Endothelial cell of umbilical vein (primary cell): ENCODE data around the gene TAX1BP3. TPM values are rescaled to one million over a fixed set of nuclear protein-coding genes. Genes with fewer than 3 reads are reported as not detected.
A peak's percentile ranks its signal among the peaks of the same experiment; 100 is the strongest.

Source experiments
- BruUV-seq: library from RNA; stranded (reverse); fragments of 400-500 nt; replicated peaks from 2 replicates; lab custom pipeline; 2021; lab: Mats Ljungman, UMichigan
- CTCF ChIA-PET: fragments of 300-600, 350-600 bp; sonication (Branson Sonifier 250); formaldehyde crosslinking; loops from one replicate; lab custom pipeline; 2021; ENCODE audit warnings: antibody characterized with exemption, inconsistent platforms; lab: Charles Lee
- POLR2A ChIA-PET: fragments of 300-600, 350-600 bp; sonication (Branson Sonifier 250); formaldehyde crosslinking; loops from one replicate; lab custom pipeline; 2021; ENCODE audit warnings: antibody characterized with exemption, inconsistent platforms; lab: Charles Lee
- DNase-seq: peaks from one replicate; pipeline ENCODE4 v3.0.0-alpha.2; 2011; ENCODE audit warnings: low read depth, low spot score
- FAIRE-seq: peaks from 2 replicates; lab custom pipeline; 2011; peaks lifted over from hg19 to GRCh38; lab: Jason Lieb, UNC
- H2AFZ ChIP-seq: 2 replicates; pipeline ENCODE4 v1.6.0; 2012; ENCODE audit warnings: low read depth, low read length, control low read depth, inconsistent platforms
- H3K27ac ChIP-seq: 2 replicates; pipeline ENCODE4 v1.5.1; 2011; ENCODE audit warnings: low read depth, mild to moderate bottlenecking, control low read depth, low read length, moderate library complexity; ENCODE audit not compliant: insufficient read depth
- H3K27me3 ChIP-seq, 2 experiments: 2 replicates each; pipeline versions ENCODE4 v1.6.0 to v1.6.1; 2011; ENCODE audit warnings: low read length in 2 of 2, mixed read lengths in 1 of 2; ENCODE audit not compliant: control insufficient read depth in 2 of 2, insufficient read depth in 2 of 2
- H3K36me3 ChIP-seq, 2 experiments: 2 replicates in 1 of 2; 3 replicates in 1 of 2; pipeline ENCODE4 v1.5.1; 2011; ENCODE audit warnings: low read length in 2 of 2, mild to moderate bottlenecking in 1 of 2, moderate library complexity in 1 of 2; ENCODE audit not compliant: control insufficient read depth in 2 of 2, insufficient read depth in 2 of 2; ENCODE audit errors: extremely low read depth in 1 of 2
- H3K4me1 ChIP-seq: 3 replicates; pipeline ENCODE4 v1.5.1; 2011; ENCODE audit warnings: mild to moderate bottlenecking, low read length; ENCODE audit not compliant: control insufficient read depth, insufficient read depth; ENCODE audit errors: extremely low read depth
- H3K4me2 ChIP-seq: 2 replicates; pipeline ENCODE4 v1.6.1; 2011; ENCODE audit warnings: low read length, control low read depth, mixed read lengths; ENCODE audit not compliant: insufficient read depth
- H3K4me3 ChIP-seq, 3 experiments: fragments of 200-600 bp in 1 of 3; sonication (generic), shearing (Covaris generic) in 1 of 3; replicated peaks in 1 of 3; 2 replicates each; pipeline ENCODE4 v1.5.1; 2011 to 2016; ENCODE audit warnings: control low read depth in 3 of 3, low read length in 3 of 3, mild to moderate bottlenecking in 2 of 3, inconsistent platforms in 1 of 3, low read depth in 1 of 3, moderate library complexity in 1 of 3; ENCODE audit not compliant: insufficient read depth in 1 of 3
- H3K79me2 ChIP-seq: 2 replicates; pipeline ENCODE4 v1.6.0; 2012; ENCODE audit warnings: low read length, inconsistent platforms; ENCODE audit not compliant: control insufficient read depth, insufficient read depth
- H3K9ac ChIP-seq: replicated peaks from 2 replicates; pipeline ENCODE3; 2011; ENCODE audit warnings: low read length, control low read depth; ENCODE audit not compliant: insufficient read depth; ENCODE audit errors: extremely low read depth
- H3K9me1 ChIP-seq: replicated peaks from 3 replicates; pipeline ENCODE4 v1.6.0; 2011; ENCODE audit warnings: mild to moderate bottlenecking, low read length; ENCODE audit not compliant: control insufficient read depth, insufficient read depth; ENCODE audit errors: extremely low read depth
- H3K9me3 ChIP-seq: replicated peaks from 2 replicates; pipeline ENCODE4 v1.5.1; 2012; ENCODE audit warnings: low read length, inconsistent platforms; ENCODE audit not compliant: control insufficient read depth, insufficient read depth
- H4K20me1 ChIP-seq: replicated peaks from 2 replicates; pipeline ENCODE3; 2011; ENCODE audit warnings: mild to moderate bottlenecking, low read length; ENCODE audit not compliant: control insufficient read depth, insufficient read depth; ENCODE audit errors: extremely low read depth
- EZH2 ChIP-seq: IDR thresholded peaks from 2 replicates; pipeline ENCODE4 v1.6.1; 2012; ENCODE audit warnings: borderline replicate concordance, low read depth, mild to moderate bottlenecking, moderate library complexity, low read length, inconsistent platforms; ENCODE audit not compliant: severe bottlenecking
- JUN ChIP-seq: IDR thresholded peaks from 2 replicates; pipeline ENCODE4 v1.6.1; 2011; ENCODE audit warnings: borderline replicate concordance, low read depth; ENCODE audit not compliant: insufficient read length, insufficient read depth
- POLR2A ChIP-seq: IDR thresholded peaks from 2 replicates; pipeline ENCODE4 v1.6.1; 2012; ENCODE audit warnings: low read depth, mild to moderate bottlenecking, control low read depth, low read length
- dilution Hi-C: fragments of 300-500 bp; cut with MboI; formaldehyde crosslinking; loops from one replicate; pipeline ENCODE4 v1.15.0; 2019; ENCODE audit warnings: low sequenced_read_pairs; ENCODE audit not compliant: extremely low pct_ligation_motif_present
- intact Hi-C: fragments of 100-400 bp; cut with micrococcal nuclease; formaldehyde crosslinking; loops from one replicate; pipeline ENCODE4 v1.10.0; 2022
- polyA plus RNA-seq, 4 experiments: library from polyadenylated mRNA; depleted of rRNA in 3 of 4; stranded (reverse) in 3 of 4; unstranded in 1 of 4; fragments of >200 nt; gene quantifications; 2 replicates each; pipeline versions ENCODE4 v1.2.1 to v1.2.3, GENCODE V29; 2011 to 2012; ENCODE audit warnings: missing spikeins in 1 of 4
- total RNA-seq: library from RNA; stranded (reverse); gene quantifications from 2 replicates; pipeline ENCODE4 v1.2.3, GENCODE V29; 2021
- TF ChIP-seq, protein P1 (sequence below), 2 donors: IDR thresholded peaks; 1 replicate in 1 of 2; 2 replicates in 1 of 2; pipeline ENCODE4 v1.5.1; 2011; ENCODE audit warnings: low read length in 2 of 2, mild to moderate bottlenecking in 2 of 2, moderate library complexity in 2 of 2, control low read depth in 1 of 2, inconsistent platforms in 1 of 2, low read depth in 1 of 2; ENCODE audit not compliant: insufficient read depth in 1 of 2; ENCODE audit errors: extremely low read depth in 1 of 2
- TF ChIP-seq, protein P2 (sequence below): IDR thresholded peaks from 2 replicates; pipeline ENCODE4 v1.6.1; 2011; ENCODE audit not compliant: insufficient read depth, insufficient read length

Gene TAX1BP3
- total and polyA plus RNA-seq, 2 donors (not counting 3 experiments of a cell fraction or from before 2014, with no cell fraction given) = 254 to 315 TPM

DNA sequence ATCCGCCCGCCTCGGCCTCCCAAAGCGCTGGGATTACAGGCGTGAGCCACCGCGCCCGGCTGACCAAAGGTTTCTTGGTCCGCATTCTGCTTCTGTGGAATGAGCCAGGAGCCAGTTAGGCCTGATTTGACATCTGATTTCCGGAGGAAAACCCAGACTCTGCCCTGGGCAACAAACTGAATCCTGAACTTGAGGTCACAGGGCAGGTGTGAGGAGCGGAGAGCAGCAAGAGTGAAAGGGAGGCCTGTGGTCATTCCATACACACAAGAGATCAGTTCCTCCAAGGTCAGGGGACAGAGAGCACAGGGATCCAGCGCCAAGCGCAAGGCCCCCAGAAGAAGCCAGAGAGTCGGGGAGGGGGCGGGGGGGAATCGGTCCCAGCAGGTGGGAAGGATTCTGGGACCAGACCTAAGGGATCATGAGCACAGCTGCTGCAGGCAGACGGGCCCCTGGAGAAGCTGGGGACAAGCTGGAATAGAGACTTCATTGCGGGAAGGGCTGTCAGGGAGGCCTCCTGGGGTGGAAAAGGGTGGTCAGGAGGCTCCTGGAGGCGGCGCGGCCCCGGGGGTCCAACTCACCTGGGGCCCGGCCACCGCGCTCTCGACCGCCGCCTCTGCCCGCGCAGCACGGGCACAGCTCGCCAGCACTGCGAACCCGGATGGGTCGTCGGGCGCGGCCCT lies 32.8 kb downstream of the TAX1BP3 start:
- intact Hi-C loops = loop anchor here (1.0 kb wide), 1 partner anchor 33 kb away; the partner anchor contains the start of genes EMC6 and TAX1BP3

DNA sequence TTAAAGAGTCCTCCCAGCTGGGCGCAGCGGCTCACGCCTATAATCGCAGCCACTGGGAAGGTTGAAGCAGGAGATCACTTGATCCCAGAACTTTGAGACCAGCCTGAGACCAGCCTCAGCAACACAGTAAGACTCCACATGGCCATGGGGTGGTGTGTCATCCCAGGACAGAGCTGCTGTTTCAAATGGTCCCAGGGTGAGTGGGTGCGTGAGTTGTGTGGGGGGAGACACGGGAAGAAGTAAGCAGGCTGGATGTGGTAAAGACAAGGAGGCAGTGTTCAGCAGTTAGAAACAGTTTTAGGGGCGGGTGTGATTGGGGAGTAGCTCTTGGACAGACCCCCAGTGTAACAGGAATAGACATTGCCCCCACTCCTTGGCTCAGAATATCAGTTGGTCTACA lies 36.1 kb downstream of the TAX1BP3 start:
- DNase-seq (no peak), FAIRE-seq (no peak)
- no TSS peak for BruUV-seq
- Histone ChIP-seq H3K79me2 (peaks cover 17% of the 10 kb centered on the region), H3K4me3 (no peak overlapping the region), H2AFZ (no peak overlapping the region), H3K4me2 (no peak overlapping the region), H3K36me3 (peaks cover 0 to 9% of the 10 kb centered on the region in 2 experiments), H3K9ac (no peak overlapping the region), H3K27me3 (no peaks in the 10 kb centered on the region), H3K4me1 (peaks cover 6% of the 10 kb centered on the region), H3K9me3 (no peaks in the 10 kb centered on the region), H3K27ac (no peak overlapping the region), H4K20me1 (no peaks in the 10 kb centered on the region), H3K9me1 (no peaks in the 10 kb centered on the region)
- TF ChIP-seq, protein P1, sequence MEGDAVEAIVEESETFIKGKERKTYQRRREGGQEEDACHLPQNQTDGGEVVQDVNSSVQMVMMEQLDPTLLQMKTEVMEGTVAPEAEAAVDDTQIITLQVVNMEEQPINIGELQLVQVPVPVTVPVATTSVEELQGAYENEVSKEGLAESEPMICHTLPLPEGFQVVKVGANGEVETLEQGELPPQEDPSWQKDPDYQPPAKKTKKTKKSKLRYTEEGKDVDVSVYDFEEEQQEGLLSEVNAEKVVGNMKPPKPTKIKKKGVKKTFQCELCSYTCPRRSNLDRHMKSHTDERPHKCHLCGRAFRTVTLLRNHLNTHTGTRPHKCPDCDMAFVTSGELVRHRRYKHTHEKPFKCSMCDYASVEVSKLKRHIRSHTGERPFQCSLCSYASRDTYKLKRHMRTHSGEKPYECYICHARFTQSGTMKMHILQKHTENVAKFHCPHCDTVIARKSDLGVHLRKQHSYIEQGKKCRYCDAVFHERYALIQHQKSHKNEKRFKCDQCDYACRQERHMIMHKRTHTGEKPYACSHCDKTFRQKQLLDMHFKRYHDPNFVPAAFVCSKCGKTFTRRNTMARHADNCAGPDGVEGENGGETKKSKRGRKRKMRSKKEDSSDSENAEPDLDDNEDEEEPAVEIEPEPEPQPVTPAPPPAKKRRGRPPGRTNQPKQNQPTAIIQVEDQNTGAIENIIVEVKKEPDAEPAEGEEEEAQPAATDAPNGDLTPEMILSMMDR (IDR thresholded peaks at IDR 0.05; ENCODE audit: extremely low read depth in 1 of 2, insufficient read depth in 1 of 2, low read depth in 1 of 2, low read length in 2 of 2) = no peak
- POLR2A ChIA-PET = no interaction called here
- dilution Hi-C loops = no loop called here
- CTCF ChIA-PET = no interaction called here
- intact Hi-C loops = no loop called here

More for the DNA sequence above, 32.8 kb downstream of the TAX1BP3 start:
- H3K9ac ChIP-seq = peak overlapping the region; percentile 50
- no peak for TF ChIP-seq POLR2A
- no peak for TF ChIP-seq JUN
- no peak for TF ChIP-seq EZH2
- TF ChIP-seq, protein P2, sequence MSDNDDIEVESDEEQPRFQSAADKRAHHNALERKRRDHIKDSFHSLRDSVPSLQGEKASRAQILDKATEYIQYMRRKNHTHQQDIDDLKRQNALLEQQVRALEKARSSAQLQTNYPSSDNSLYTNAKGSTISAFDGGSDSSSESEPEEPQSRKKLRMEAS = no peak
- BruUV-seq = TSS peak; percentile 18
- H3K4me2 ChIP-seq = peak overlapping the region; percentile 58
- H3K4me1 ChIP-seq = peaks cover 12% of the 10 kb centered on the region
- H3K9me3 ChIP-seq = no peaks in the 10 kb centered on the region
- dilution Hi-C loops = no loop called here
- peak overlapping the region; percentile 26 to 83 (median 34) for H3K4me3 ChIP-seq
- ChIA-PET CTCF (interaction anchor here (1.0 to 2.5 kb wide), 6 partner anchors 12 to 587 kb away, joined by 4 to 15 read pairs (median 7); partner anchors contain the start of genes P2RX5 and TAX1BP3), POLR2A (interaction anchor here (0.9 to 2.1 kb wide), 3 partner anchors 12 to 32 kb away, joined by 3 to 18 read pairs (median 3); no protein-coding TSS in a partner anchor)
- H3K27me3 ChIP-seq = no peaks in the 10 kb centered on the region
- H2AFZ ChIP-seq = peak overlapping the region; percentile 19
- FAIRE-seq = peak; percentile 28
- no peak overlapping the region for H3K27ac ChIP-seq
- H4K20me1 ChIP-seq = no peaks in the 10 kb centered on the region
- no peaks in the 10 kb centered on the region for H3K9me1 ChIP-seq
- no peak for DNase-seq
- peaks cover 20% of the 10 kb centered on the region for H3K79me2 ChIP-seq
- peaks cover 0 to 3% of the 10 kb centered on the region in 2 experiments for H3K36me3 ChIP-seq
